Testis (tissue), 2 donors: ENCODE data around the gene DEFB112.

Experiments
- POLR2A ChIP-seq: fragments of 450-650 bp; IDR thresholded peaks from one replicate; pipeline ENCODE4 v1.6.1; 2017; ENCODE audit warnings: antibody characterized with exemption, mild to moderate bottlenecking, moderate library complexity
- TF ChIP-seq, protein P1 (sequence below), 3 experiments: fragments of 450-650 bp in 2 of 3; fragments of 200-600 bp in 1 of 3; sonication (generic) in 1 of 3; IDR thresholded peaks; one replicate each; pipeline ENCODE4 v1.5.1; 2016 to 2019; ENCODE audit warnings: antibody characterized with exemption in 3 of 3, mild to moderate bottlenecking in 2 of 3, moderate library complexity in 1 of 3

- TF ChIP-seq, protein P1, sequence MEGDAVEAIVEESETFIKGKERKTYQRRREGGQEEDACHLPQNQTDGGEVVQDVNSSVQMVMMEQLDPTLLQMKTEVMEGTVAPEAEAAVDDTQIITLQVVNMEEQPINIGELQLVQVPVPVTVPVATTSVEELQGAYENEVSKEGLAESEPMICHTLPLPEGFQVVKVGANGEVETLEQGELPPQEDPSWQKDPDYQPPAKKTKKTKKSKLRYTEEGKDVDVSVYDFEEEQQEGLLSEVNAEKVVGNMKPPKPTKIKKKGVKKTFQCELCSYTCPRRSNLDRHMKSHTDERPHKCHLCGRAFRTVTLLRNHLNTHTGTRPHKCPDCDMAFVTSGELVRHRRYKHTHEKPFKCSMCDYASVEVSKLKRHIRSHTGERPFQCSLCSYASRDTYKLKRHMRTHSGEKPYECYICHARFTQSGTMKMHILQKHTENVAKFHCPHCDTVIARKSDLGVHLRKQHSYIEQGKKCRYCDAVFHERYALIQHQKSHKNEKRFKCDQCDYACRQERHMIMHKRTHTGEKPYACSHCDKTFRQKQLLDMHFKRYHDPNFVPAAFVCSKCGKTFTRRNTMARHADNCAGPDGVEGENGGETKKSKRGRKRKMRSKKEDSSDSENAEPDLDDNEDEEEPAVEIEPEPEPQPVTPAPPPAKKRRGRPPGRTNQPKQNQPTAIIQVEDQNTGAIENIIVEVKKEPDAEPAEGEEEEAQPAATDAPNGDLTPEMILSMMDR (IDR thresholded peaks at IDR 0.05) = no peak
- TF ChIP-seq POLR2A = no peak
Observed at GRCh38 chr6:50021894-50022293, 27.8 kb downstream of the DEFB112 start, which contains the start of gene DEFB110.
